ENCODE measurements around the gene TMEM163.

Gene TMEM163

DNA sequence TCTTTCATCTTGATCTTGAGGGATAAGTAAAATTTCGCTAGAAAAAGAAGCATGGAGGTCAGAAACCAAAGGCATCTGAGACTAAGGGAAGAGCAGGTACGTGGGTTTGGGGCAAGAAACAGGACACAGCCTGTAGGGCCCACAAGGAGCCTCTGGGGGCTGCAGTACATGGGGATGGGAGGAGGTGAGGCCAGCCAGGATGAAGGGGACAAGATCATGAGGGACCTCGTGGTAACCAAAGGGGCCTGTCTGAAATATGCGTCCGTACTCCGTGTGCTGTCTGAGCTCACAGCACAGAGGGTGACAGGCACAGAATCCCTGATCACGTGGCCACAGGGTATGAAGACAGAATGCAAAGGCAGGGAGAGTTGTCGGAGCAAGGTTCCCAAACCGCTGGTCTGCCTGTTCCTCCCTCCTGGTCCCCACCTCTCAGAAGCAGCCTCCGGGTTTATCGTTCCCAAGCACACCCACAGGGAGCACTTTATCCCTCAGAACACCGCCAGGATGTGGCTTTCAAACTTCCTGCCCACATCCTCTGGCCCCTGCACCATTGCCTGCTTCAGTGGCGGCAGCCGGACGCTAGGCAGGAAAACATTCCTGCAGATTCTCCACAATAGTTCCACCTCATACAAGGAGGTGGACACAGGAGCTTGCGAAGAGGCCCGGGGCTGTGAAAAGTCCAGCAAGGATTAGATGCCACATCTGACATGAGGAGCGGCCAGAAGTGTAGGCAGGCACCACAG lies 12.0 kb downstream of the TMEM163 start (continued):
- TF ChIP-seq KLF10 (tag by site-specific recombination; IDR thresholded peaks at IDR 0.05) = no peak
- no peak for TF ChIP-seq ZNF514 (tag by site-specific recombination; IDR thresholded peaks at IDR 0.05)

DNA sequence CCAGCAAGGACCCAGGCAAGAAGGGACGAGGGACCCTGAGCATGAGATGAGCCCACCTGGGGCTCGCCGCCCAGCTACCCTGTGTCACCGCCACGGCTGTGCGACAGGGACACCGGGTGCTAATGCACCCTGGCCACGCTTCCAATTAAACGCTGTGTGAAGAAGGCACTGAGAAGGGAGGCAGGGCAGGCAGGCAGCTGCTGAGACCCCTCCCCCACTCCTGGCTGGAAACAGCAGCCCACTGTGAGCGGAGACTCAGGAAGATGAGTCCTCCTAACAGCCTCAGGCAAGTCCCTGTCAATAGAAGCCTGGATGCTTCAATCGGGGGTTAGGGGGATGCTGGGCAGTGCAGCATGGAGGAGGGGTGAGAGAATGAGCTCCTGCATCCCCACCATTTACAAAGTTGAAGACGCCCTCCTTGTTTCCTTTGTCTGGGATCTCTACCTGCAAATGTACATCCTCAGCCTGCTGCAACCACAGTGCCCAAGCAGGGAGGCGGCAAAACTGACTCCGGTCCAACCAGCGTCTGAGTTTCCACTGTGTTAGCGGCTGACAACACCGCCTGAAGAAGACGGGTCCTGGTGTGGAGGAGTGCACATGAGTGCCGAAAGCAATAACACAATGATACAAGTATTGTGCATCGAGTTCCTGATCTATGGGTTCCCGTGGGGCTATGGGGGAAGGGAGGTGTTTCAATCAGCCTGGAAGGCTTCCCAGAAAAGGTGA lies 12.8 kb downstream of the TMEM163 start:
- H3K27ac ChIP-seq (ENCODE audit: extremely low read depth, low read depth, low read length) = no peak overlapping the region
- H3K9me3 ChIP-seq (ENCODE audit: control insufficient read depth, insufficient read depth, low read depth, low read length) = no peaks in the 10 kb centered on the region
- TF ChIP-seq SCRT2 (tag by site-specific recombination; IDR thresholded peaks at IDR 0.05) (no peak), ZNF366 (tag by site-specific recombination; conservative IDR thresholded peaks at IDR 0.05) (no peak), ZNF747 (tag by site-specific recombination; IDR thresholded peaks at IDR 0.05) (no peak), ZNF585B (tag by site-specific recombination; IDR thresholded peaks at IDR 0.05) (no peak), ZSCAN30 (tag by site-specific recombination; IDR thresholded peaks at IDR 0.05) (no peak), FEZF1 (tag by site-specific recombination; IDR thresholded peaks at IDR 0.05) (no peak), ZNF292 (tag by site-specific recombination; IDR thresholded peaks at IDR 0.05; ENCODE audit: borderline replicate concordance, low read depth) (no peak), ZNF600 (tag by site-specific recombination; IDR thresholded peaks at IDR 0.05) (no peak), ZNF140 (tag by site-specific recombination; IDR thresholded peaks at IDR 0.05) (no peak), ZNF114 (tag by site-specific recombination; IDR thresholded peaks at IDR 0.05) (no peak), ZNF266 (tag by site-specific recombination; IDR thresholded peaks at IDR 0.05; ENCODE audit: low read depth) (no peak)
- TF ChIP-seq, protein P1, sequence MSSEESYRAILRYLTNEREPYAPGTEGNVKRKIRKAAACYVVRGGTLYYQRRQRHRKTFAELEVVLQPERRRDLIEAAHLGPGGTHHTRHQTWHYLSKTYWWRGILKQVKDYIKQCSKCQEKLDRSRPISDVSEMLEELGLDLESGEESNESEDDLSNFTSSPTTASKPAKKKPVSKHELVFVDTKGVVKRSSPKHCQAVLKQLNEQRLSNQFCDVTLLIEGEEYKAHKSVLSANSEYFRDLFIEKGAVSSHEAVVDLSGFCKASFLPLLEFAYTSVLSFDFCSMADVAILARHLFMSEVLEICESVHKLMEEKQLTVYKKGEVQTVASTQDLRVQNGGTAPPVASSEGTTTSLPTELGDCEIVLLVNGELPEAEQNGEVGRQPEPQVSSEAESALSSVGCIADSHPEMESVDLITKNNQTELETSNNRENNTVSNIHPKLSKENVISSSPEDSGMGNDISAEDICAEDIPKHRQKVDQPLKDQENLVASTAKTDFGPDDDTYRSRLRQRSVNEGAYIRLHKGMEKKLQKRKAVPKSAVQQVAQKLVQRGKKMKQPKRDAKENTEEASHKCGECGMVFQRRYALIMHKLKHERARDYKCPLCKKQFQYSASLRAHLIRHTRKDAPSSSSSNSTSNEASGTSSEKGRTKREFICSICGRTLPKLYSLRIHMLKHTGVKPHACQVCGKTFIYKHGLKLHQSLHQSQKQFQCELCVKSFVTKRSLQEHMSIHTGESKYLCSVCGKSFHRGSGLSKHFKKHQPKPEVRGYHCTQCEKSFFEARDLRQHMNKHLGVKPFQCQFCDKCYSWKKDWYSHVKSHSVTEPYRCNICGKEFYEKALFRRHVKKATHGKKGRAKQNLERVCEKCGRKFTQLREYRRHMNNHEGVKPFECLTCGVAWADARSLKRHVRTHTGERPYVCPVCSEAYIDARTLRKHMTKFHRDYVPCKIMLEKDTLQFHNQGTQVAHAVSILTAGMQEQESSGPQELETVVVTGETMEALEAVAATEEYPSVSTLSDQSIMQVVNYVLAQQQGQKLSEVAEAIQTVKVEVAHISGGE (tag by site-specific recombination; conservative IDR thresholded peaks at IDR 0.05; ENCODE audit: low read depth) = no peak
- ChIA-PET CTCF (no interaction called here), POLR2A (no interaction called here)
- no peak overlapping the region for H3K4me3 ChIP-seq (ENCODE audit: low read depth, low read length)
- H3K4me1 ChIP-seq (ENCODE audit: control insufficient read depth, insufficient read depth, low read length) = no peaks in the 10 kb centered on the region
- no peaks in the 10 kb centered on the region for H3K36me3 ChIP-seq (ENCODE audit: control insufficient read depth in 2 of 2, insufficient read depth in 1 of 2, low read length in 2 of 2)

DNA sequence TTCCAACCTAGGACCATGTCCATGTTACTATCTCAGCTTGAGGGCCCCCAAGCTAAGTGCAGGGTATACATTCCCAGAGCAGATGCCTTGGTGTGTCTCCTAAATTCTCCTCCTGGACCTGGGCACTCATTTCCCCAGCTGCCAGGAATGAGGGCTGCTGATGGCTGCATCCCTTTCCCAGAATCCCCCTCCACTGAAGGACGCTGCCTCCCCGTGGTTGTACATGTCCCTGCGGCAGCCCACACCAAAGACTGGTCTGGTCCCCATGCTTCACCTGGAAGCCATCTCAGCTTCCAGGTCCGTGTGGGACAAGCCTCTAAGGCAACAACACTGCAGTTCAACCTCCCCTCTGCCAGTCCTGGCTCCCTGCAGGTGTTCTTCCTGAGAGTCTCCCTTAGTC lies 14.6 kb downstream of the TMEM163 start:
- no peaks in the 10 kb centered on the region for H3K9me3 ChIP-seq (ENCODE audit: control insufficient read depth, insufficient read depth, low read depth, low read length)
- CTCF ChIA-PET = interaction anchor here (1.4 to 1.9 kb wide), 2 partner anchors 10 kb away, joined by 4 to 5 read pairs; no protein-coding TSS in a partner anchor
- TF ChIP-seq SETDB1 (IDR thresholded peaks at IDR 0.05; ENCODE audit: insufficient read length, low read length) = no peak
- TF ChIP-seq KLF1 (tag by site-specific recombination; IDR thresholded peaks at IDR 0.05) = no peak
- TF ChIP-seq, protein P2, sequence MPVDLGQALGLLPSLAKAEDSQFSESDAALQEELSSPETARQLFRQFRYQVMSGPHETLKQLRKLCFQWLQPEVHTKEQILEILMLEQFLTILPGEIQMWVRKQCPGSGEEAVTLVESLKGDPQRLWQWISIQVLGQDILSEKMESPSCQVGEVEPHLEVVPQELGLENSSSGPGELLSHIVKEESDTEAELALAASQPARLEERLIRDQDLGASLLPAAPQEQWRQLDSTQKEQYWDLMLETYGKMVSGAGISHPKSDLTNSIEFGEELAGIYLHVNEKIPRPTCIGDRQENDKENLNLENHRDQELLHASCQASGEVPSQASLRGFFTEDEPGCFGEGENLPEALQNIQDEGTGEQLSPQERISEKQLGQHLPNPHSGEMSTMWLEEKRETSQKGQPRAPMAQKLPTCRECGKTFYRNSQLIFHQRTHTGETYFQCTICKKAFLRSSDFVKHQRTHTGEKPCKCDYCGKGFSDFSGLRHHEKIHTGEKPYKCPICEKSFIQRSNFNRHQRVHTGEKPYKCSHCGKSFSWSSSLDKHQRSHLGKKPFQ (tag by site-specific recombination; IDR thresholded peaks at IDR 0.05) = no peak
- TF ChIP-seq HOXC10 (CRISPR knock-in tag; IDR thresholded peaks at IDR 0.05) = no peak
- TF ChIP-seq ZNF558 (tag by site-specific recombination; IDR thresholded peaks at IDR 0.05) = no peak
- no peak for TF ChIP-seq ZNF677 (tag by site-specific recombination; IDR thresholded peaks at IDR 0.05)
- TF ChIP-seq, protein P3, sequence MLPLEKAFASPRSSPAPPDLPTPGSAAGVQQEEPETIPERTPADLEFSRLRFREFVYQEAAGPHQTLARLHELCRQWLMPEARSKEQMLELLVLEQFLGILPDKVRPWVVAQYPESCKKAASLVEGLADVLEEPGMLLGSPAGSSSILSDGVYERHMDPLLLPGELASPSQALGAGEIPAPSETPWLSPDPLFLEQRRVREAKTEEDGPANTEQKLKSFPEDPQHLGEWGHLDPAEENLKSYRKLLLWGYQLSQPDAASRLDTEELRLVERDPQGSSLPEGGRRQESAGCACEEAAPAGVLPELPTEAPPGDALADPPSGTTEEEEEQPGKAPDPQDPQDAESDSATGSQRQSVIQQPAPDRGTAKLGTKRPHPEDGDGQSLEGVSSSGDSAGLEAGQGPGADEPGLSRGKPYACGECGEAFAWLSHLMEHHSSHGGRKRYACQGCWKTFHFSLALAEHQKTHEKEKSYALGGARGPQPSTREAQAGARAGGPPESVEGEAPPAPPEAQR (tag by site-specific recombination; IDR thresholded peaks at IDR 0.05) = no peak
- TF ChIP-seq ZNF792 (tag by site-specific recombination; IDR thresholded peaks at IDR 0.05) = no peak
- TF ChIP-seq ZNF202 (tag by site-specific recombination; IDR thresholded peaks at IDR 0.05; ENCODE audit: borderline replicate concordance) = no peak
- POLR2A ChIA-PET = no interaction called here
- no peaks in the 10 kb centered on the region for H3K36me3 ChIP-seq (ENCODE audit: control insufficient read depth in 2 of 2, insufficient read depth in 1 of 2, low read length in 2 of 2)
- H3K4me1 ChIP-seq (ENCODE audit: control insufficient read depth, insufficient read depth, low read length) = no peaks in the 10 kb centered on the region
- H3K27ac ChIP-seq (ENCODE audit: extremely low read depth, low read depth, low read length) = no peak overlapping the region
- H3K4me3 ChIP-seq (ENCODE audit: low read depth, low read length) = no peak overlapping the region
